HepG2 (cell line): ENCODE results near the gene KCNMA1. TPM values are rescaled to one million over a fixed set of nuclear protein-coding genes. Genes with fewer than 3 reads are reported as not detected.

ENCODE experiments used
- ATAC-seq: fragments of 200-7000 bp; cut with Tn5 transposase; 3 replicates; pipeline ENCODE4 v1.9.1; 2020; ENCODE audit warnings: mild to moderate bottlenecking, moderate library complexity
- BruUV-seq: library from RNA; stranded (reverse); fragments of 400-500 nt; replicated peaks from 2 replicates; lab custom pipeline; 2021; lab: Mats Ljungman, UMichigan
- CTCF ChIA-PET: fragments of 300-600 bp; formaldehyde crosslinking; extraction: SDS; loops from one replicate; lab custom pipeline; 2021; ENCODE audit warnings: low total read pairs, inconsistent platforms, low intra/inter-chr PET ratio; lab: Yijun Ruan, JAX
- POLR2A ChIA-PET: fragments of 350-600 bp; sonication (Branson Sonifier 250); formaldehyde crosslinking; loops from one replicate; lab custom pipeline; 2020; ENCODE audit warnings: antibody characterized with exemption, inconsistent platforms; lab: Yijun Ruan, JAX
- DNase-seq: peaks from one replicate; pipeline ENCODE4 v3.0.0-alpha.2; 2015; ENCODE audit warnings: low spot score
- FAIRE-seq: peaks from 3 replicates; lab custom pipeline; 2011; peaks lifted over from hg19 to GRCh38; lab: Jason Lieb, UNC
- H2AFZ ChIP-seq: one replicate; pipeline ENCODE4 v1.6.1; 2011; ENCODE audit warnings: low read length, inconsistent platforms
- H3K27ac ChIP-seq: fragments of 300-600 bp; 3 replicates; pipeline ENCODE4 v1.8.0; 2011; ENCODE audit warnings: mixed run types, mild to moderate bottlenecking, mixed read lengths, low read length, inconsistent platforms; ENCODE audit not compliant: insufficient read depth; ENCODE audit errors: extremely low read length
- H3K27me3 ChIP-seq, 2 experiments: fragments of 200-600 bp in 1 of 2; 2 replicates in 1 of 2; 3 replicates in 1 of 2; pipeline versions ENCODE4 v1.6.0 to v1.8.0; 2011; ENCODE audit warnings: low read length in 2 of 2, mild to moderate bottlenecking in 2 of 2, moderate library complexity in 2 of 2, inconsistent platforms in 1 of 2; ENCODE audit not compliant: insufficient read depth in 2 of 2, control insufficient read depth in 1 of 2
- H3K36me3 ChIP-seq, 2 experiments: fragments of 200-600 bp in 1 of 2; replicated peaks in 1 of 2; 2 replicates in 1 of 2; 3 replicates in 1 of 2; pipeline versions ENCODE4 v1.5.1 to v1.8.0; 2011; ENCODE audit warnings: low read length in 2 of 2, inconsistent platforms in 1 of 2; ENCODE audit not compliant: insufficient read depth in 2 of 2, control insufficient read depth in 1 of 2
- H3K4me1 ChIP-seq: 2 replicates; pipeline ENCODE4 v1.5.1; 2012; ENCODE audit warnings: low read length, inconsistent platforms; ENCODE audit not compliant: insufficient read depth
- H3K4me2 ChIP-seq: 2 replicates; pipeline ENCODE4 v1.6.0; 2011; ENCODE audit warnings: low read depth, low read length, inconsistent platforms
- H3K4me3 ChIP-seq, 3 experiments: fragments of 200-600 bp in 1 of 3; sonication (generic), shearing (Covaris generic) in 1 of 3; replicated peaks in 1 of 3; 2 replicates each; pipeline ENCODE4 v1.5.1; 2011 to 2016; ENCODE audit warnings: low read length in 3 of 3, inconsistent platforms in 2 of 3, low read depth in 2 of 3, mild to moderate bottlenecking in 2 of 3, control low read depth in 1 of 3, mixed read lengths in 1 of 3; ENCODE audit not compliant: insufficient read depth in 1 of 3
- H3K79me2 ChIP-seq: one replicate; pipeline ENCODE4 v1.6.1; 2011; ENCODE audit warnings: low read length, inconsistent platforms; ENCODE audit not compliant: insufficient read depth
- H3K9ac ChIP-seq: 2 replicates; pipeline ENCODE4 v1.6.0; 2011; ENCODE audit warnings: mild to moderate bottlenecking, low read depth, low read length, inconsistent platforms; ENCODE audit not compliant: insufficient read depth
- H3K9me3 ChIP-seq: 2 replicates; pipeline ENCODE4 v1.5.1; 2012; ENCODE audit warnings: mild to moderate bottlenecking, low read length
- H4K20me1 ChIP-seq: 2 replicates; pipeline ENCODE4 v1.6.0; 2011; ENCODE audit warnings: inconsistent platforms, mild to moderate bottlenecking, low read length, moderate library complexity; ENCODE audit not compliant: insufficient read depth
- CAMTA2 ChIP-seq: sonication (generic); formaldehyde crosslinking; IDR thresholded peaks from 2 replicates; pipeline ENCODE4 v1.4.0; 2020; ENCODE audit warnings: mild to moderate bottlenecking, missing genetic modification reagents, borderline replicate concordance
- FOXO1 ChIP-seq: sonication (generic); formaldehyde crosslinking; IDR thresholded peaks from 2 replicates; pipeline ENCODE4 v1.4.0; 2020; ENCODE audit warnings: missing genetic modification reagents
- KLF11 ChIP-seq: IDR thresholded peaks from 2 replicates; pipeline ENCODE4 v1.6.1; 2016; ENCODE audit warnings: missing compliant biosample characterization
- POLR2AphosphoS5 ChIP-seq: IDR thresholded peaks from 2 replicates; pipeline ENCODE4 v1.6.1; 2012; ENCODE audit warnings: low read depth, low read length
- PTBP1 ChIP-seq: fragments of 200-400 bp; formaldehyde crosslinking; IDR thresholded peaks from 2 replicates; pipeline ENCODE4 v1.6.1; 2018; ENCODE audit warnings: low read length, low read depth; ENCODE audit not compliant: poor library complexity, severe bottlenecking
- SMARCC2 ChIP-seq: fragments of 450-650 bp; IDR thresholded peaks from 2 replicates; pipeline ENCODE4 v1.6.1; 2017; ENCODE audit warnings: antibody characterized with exemption, mild to moderate bottlenecking
- TAF1 ChIP-seq: sonication (generic); formaldehyde crosslinking; IDR thresholded peaks from 2 replicates; pipeline ENCODE4 v1.4.0; 2020; ENCODE audit warnings: missing genetic modification reagents
- TMF1 ChIP-seq: sonication (generic); formaldehyde crosslinking; IDR thresholded peaks from 2 replicates; pipeline ENCODE4 v1.8.1; 2022; ENCODE audit warnings: low read depth, missing genetic modification reagents
- ZMAT3 ChIP-seq: sonication (generic); formaldehyde crosslinking; conservative IDR thresholded peaks from 2 replicates; pipeline ENCODE4 v1.7.0; 2021; ENCODE audit warnings: missing genetic modification reagents
- ZNF224 ChIP-seq: sonication (generic); formaldehyde crosslinking; IDR thresholded peaks from 2 replicates; pipeline ENCODE4 v1.5.0; 2020; ENCODE audit warnings: mild to moderate bottlenecking, missing genetic modification reagents
- ZNF230 ChIP-seq: sonication (generic); formaldehyde crosslinking; IDR thresholded peaks from 2 replicates; pipeline ENCODE4 v1.4.0; 2020; ENCODE audit warnings: mild to moderate bottlenecking, missing genetic modification reagents
- ZNF75D ChIP-seq: sonication (generic); formaldehyde crosslinking; IDR thresholded peaks from 2 replicates; pipeline ENCODE4 v1.8.1; 2023; ENCODE audit warnings: missing genetic modification reagents, mild to moderate bottlenecking, borderline replicate concordance
- ZSCAN22 ChIP-seq: sonication (generic); formaldehyde crosslinking; IDR thresholded peaks from 2 replicates; pipeline ENCODE4 v1.4.0; 2020; ENCODE audit warnings: mild to moderate bottlenecking, missing genetic modification reagents
- WGBS: methylation state at CpG from one replicate; pipeline ENCODE4 v1.1.6; 2017; ENCODE audit warnings: low lambda C conversion rate; 5-methylcytosine and 5-hydroxymethylcytosine counted together
- in situ Hi-C: cut with HindIII; loops from 2 replicates; pipeline ENCODE4 v1.10.0; 2017; ENCODE audit warnings: low pct_unique_long_range_greater_than_20kb; ENCODE audit not compliant: extremely low pct_ligation_motif_present
- intact Hi-C: fragments of 100-400 bp; cut with micrococcal nuclease; formaldehyde crosslinking; loops from one replicate; pipeline ENCODE4 v1.10.0; 2022; ENCODE audit not compliant: unreplicated experiment
- polyA plus RNA-seq, 8 experiments: library from polyadenylated mRNA; depleted of rRNA in 3 of 8; stranded (reverse) in 7 of 8; unstranded in 1 of 8; fragments of >200 nt; fragmentation: Illumina TruSeq in 4 of 8; extraction: Trizol in 4 of 8; gene quantifications; 2 replicates each; pipeline versions ENCODE4 v1.2.1 to v1.2.3, GENCODE V29; 2011 to 2016; ENCODE audit warnings: low read depth in 4 of 8, missing spikeins in 1 of 8, mixed read lengths in 1 of 8; ENCODE audit not compliant: insufficient read depth in 1 of 8
- total RNA-seq, 5 experiments: library from RNA; depleted of rRNA; stranded (reverse); fragments of >200 nt; fragmentation: Illumina TruSeq; extraction: Trizol; gene quantifications; 2 replicates each; pipeline ENCODE4 v1.2.3, GENCODE V29; 2016; ENCODE audit warnings: low read depth in 1 of 5
- TF ChIP-seq, protein P1 (sequence below): sonication (generic); formaldehyde crosslinking; IDR thresholded peaks from 2 replicates; pipeline ENCODE4 v1.4.0; 2020; ENCODE audit warnings: missing genetic modification reagents
- TF ChIP-seq, protein P2 (sequence below): sonication (generic); formaldehyde crosslinking; IDR thresholded peaks from 2 replicates; pipeline ENCODE4 v1.5.0; 2020; ENCODE audit warnings: mild to moderate bottlenecking, missing genetic modification reagents
- TF ChIP-seq, protein P3 (sequence below): sonication (generic); formaldehyde crosslinking; IDR thresholded peaks from 2 replicates; pipeline ENCODE4 v1.5.1; 2020; ENCODE audit warnings: mild to moderate bottlenecking, missing genetic modification reagents
- TF ChIP-seq, protein P4 (sequence below): sonication (generic); formaldehyde crosslinking; IDR thresholded peaks from 2 replicates; pipeline ENCODE4 v1.4.0; 2020; ENCODE audit warnings: low read depth, mild to moderate bottlenecking, missing genetic modification reagents

Gene KCNMA1
- total and polyA plus RNA-seq, 2 of the 13 experiments (the other 11 are each of a cell fraction or from before 2014, with no cell fraction given): 0.02 TPM; not detected in 1

DNA sequence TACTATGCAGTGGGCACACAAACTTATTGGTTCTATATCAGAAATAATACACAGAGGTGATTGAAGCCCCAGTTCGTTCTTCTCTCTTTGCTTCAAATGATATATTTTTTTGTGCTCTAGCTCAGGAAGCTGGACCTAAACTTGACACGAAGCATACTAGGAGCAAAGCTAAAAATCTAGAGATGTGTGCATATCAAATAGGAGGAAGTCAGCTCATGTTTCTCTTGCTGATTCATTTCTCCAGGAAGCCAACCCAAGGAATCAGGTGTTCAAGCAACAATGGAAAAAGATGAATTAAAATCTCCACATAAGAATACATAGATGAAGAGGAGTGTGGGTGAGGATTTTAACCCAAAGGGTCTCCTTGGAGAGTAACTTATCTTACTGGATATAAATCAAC lies 432.5 kb downstream of the KCNMA1 start:
- Histone ChIP-seq H3K36me3 (no peaks in the 10 kb centered on the region), H3K79me2 (no peaks in the 10 kb centered on the region), H4K20me1 (no peaks in the 10 kb centered on the region), H3K9me3 (peaks cover 5% of the 10 kb centered on the region; the same call in 1 of the 2 replicates), H3K4me1 (no peaks in the 10 kb centered on the region), H3K9ac (no peak overlapping the region), H3K4me2 (no peak overlapping the region), H3K4me3 (no peak overlapping the region), H3K27me3 (peaks cover 0 to 5% of the 10 kb centered on the region in 2 experiments; a peak in 2 of 5 replicates), H2AFZ (no peak overlapping the region), H3K27ac (no peak overlapping the region)
- in situ Hi-C loops: no loop called here
- intact Hi-C loops: no loop called here
- 0% methylated on average over 2 of the region's 2 CpGs for WGBS
- DNase-seq (no peak), FAIRE-seq (no peak), ATAC-seq (no peak)
- BruUV-seq: no TSS peak
- CTCF ChIA-PET: no interaction called here
- POLR2A ChIA-PET: no interaction called here
- no peak for TF ChIP-seq PTBP1
- no peak for TF ChIP-seq CAMTA2 (CRISPR knock-in tag)
- TF ChIP-seq FOXO1 (CRISPR knock-in tag): no peak
- no peak for TF ChIP-seq POLR2AphosphoS5
- no peak for TF ChIP-seq TMF1 (CRISPR knock-in tag)
- no peak for TF ChIP-seq KLF11 (CRISPR knock-in tag)
- TF ChIP-seq SMARCC2: no peak
- TF ChIP-seq, protein P1, sequence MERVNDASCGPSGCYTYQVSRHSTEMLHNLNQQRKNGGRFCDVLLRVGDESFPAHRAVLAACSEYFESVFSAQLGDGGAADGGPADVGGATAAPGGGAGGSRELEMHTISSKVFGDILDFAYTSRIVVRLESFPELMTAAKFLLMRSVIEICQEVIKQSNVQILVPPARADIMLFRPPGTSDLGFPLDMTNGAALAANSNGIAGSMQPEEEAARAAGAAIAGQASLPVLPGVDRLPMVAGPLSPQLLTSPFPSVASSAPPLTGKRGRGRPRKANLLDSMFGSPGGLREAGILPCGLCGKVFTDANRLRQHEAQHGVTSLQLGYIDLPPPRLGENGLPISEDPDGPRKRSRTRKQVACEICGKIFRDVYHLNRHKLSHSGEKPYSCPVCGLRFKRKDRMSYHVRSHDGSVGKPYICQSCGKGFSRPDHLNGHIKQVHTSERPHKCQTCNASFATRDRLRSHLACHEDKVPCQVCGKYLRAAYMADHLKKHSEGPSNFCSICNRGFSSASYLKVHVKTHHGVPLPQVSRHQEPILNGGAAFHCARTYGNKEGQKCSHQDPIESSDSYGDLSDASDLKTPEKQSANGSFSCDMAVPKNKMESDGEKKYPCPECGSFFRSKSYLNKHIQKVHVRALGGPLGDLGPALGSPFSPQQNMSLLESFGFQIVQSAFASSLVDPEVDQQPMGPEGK (CRISPR knock-in tag): no peak
- TF ChIP-seq, protein P2, sequence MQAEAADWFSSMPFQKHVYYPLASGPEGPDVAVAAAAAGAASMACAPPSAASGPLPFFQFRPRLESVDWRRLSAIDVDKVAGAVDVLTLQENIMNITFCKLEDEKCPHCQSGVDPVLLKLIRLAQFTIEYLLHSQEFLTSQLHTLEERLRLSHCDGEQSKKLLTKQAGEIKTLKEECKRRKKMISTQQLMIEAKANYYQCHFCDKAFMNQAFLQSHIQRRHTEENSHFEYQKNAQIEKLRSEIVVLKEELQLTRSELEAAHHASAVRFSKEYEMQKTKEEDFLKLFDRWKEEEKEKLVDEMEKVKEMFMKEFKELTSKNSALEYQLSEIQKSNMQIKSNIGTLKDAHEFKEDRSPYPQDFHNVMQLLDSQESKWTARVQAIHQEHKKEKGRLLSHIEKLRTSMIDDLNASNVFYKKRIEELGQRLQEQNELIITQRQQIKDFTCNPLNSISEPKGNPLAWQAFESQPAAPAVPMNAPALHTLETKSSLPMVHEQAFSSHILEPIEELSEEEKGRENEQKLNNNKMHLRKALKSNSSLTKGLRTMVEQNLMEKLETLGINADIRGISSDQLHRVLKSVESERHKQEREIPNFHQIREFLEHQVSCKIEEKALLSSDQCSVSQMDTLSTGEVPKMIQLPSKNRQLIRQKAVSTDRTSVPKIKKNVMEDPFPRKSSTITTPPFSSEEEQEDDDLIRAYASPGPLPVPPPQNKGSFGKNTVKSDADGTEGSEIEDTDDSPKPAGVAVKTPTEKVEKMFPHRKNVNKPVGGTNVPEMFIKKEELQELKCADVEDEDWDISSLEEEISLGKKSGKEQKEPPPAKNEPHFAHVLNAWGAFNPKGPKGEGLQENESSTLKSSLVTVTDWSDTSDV: no peak
- no peak for TF ChIP-seq ZNF224 (CRISPR knock-in tag)
- no peak for TF ChIP-seq ZNF230 (CRISPR knock-in tag)
- TF ChIP-seq, protein P3, sequence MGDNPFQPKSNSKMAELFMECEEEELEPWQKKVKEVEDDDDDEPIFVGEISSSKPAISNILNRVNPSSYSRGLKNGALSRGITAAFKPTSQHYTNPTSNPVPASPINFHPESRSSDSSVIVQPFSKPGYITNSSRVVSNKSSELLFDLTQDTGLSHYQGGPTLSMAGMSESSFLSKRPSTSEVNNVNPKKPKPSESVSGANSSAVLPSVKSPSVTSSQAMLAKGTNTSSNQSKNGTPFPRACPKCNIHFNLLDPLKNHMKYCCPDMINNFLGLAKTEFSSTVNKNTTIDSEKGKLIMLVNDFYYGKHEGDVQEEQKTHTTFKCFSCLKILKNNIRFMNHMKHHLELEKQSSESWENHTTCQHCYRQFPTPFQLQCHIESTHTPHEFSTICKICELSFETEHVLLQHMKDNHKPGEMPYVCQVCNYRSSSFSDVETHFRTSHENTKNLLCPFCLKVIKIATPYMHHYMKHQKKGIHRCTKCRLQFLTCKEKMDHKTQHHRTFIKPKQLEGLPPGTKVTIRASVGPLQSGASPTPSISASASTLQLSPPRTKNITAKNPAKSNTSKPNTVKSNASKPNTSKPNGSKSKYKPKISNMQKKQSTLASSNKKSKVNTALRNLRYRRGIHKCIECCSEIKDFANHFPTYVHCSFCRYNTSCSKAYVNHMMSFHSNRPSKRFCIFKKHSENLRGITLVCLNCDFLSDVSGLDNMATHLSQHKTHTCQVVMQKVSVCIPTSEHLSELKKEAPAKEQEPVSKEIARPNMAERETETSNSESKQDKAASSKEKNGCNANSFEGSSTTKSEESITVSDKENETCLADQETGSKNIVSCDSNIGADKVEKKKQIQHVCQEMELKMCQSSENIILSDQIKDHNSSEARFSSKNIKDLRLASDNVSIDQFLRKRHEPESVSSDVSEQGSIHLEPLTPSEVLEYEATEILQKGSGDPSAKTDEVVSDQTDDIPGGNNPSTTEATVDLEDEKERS: no peak
- TF ChIP-seq ZMAT3: no peak
- TF ChIP-seq ZNF75D: no peak
- TF ChIP-seq TAF1 (CRISPR knock-in tag): no peak
- TF ChIP-seq ZSCAN22 (CRISPR knock-in tag): no peak
- TF ChIP-seq, protein P4, sequence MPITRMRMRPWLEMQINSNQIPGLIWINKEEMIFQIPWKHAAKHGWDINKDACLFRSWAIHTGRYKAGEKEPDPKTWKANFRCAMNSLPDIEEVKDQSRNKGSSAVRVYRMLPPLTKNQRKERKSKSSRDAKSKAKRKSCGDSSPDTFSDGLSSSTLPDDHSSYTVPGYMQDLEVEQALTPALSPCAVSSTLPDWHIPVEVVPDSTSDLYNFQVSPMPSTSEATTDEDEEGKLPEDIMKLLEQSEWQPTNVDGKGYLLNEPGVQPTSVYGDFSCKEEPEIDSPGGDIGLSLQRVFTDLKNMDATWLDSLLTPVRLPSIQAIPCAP (CRISPR knock-in tag): no peak
